ENCODE measurements around the gene ARHGEF10L. TPM values are rescaled to one million over a fixed set of nuclear protein-coding genes. Genes with fewer than 3 reads are reported as not detected.

Gene ARHGEF10L
- total RNA-seq, 1 donor from 2014 or later: 33.1 TPM

DNA sequence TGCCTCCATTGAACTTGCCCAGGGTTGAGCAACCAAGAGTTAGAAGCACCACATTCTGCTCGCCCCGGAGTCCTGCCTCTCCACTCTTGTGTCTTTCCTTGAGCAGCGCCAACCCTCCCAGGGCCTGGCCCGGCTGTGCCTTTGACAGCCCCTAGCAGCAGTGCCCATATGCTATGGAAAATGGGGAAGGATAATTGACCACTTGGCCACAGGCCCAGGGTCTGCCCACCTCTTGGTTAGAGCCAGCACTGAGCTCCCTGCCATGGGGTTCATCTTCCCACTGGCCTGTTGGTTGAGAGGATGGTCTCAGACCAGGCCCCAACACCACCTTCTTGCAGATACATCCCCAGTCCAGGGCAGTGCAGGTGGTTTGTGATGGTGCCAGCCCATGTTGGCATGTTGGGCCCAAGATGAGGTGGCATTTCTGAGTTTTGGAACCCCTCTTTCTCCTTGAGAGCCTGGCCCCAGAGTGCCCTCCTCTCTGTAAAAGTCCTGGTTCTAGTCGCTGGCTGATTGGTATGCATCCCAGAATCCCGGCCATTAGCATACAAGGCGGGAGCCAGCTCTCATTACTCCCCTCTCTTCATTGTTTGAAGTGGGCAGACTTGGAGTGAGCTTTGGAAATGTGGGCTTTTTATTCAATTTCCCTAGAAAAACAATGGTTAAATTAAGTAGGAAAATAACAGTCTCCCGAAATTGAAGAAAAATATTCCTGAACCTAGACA lies 7.6 kb downstream of the ARHGEF10L start:
- Mint-ChIP-seq H3K36me3 (peaks cover 3% of the 10 kb centered on the region), H3K4me1 (peaks cover 27% of the 10 kb centered on the region), H3K9me3 (peaks cover 3% of the 10 kb centered on the region), H3K27ac (no peak overlapping the region), H3K4me3 (no peak overlapping the region), H3K27me3 (ENCODE audit: low read depth) (no peaks in the 10 kb centered on the region)
- DNase-seq (ENCODE audit: low spot score in 2 of 2, unreplicated experiment in 2 of 2): no peak
- TF ChIP-seq CTCF (IDR thresholded peaks at IDR 0.05; ENCODE audit: unreplicated experiment): no peak

DNA sequence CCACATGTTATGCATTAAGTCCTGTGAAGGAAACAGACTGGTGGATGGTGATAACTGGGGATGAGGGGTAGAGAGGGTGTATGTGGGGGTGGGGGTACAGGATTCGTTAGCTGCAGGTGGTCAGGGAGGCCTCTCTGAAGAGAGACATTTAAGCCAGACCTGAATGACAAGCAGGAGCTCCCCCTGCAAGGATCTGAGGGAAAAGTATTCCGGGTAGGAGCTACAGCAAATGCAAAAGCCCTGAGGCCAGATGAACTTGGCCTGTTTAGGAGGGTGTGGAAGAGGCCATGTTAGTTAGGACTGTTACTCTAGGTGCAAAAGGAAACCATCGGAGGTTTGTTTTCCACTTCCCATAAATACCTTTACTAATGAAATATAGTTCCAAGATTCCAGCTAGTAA lies 9.9 kb downstream of the ARHGEF10L start:
- peaks cover 31% of the 10 kb centered on the region for H3K4me1 Mint-ChIP-seq
- peaks cover 3% of the 10 kb centered on the region for H3K36me3 Mint-ChIP-seq
- no peak overlapping the region for H3K27ac Mint-ChIP-seq
- no peak overlapping the region for H3K4me3 Mint-ChIP-seq
- H3K27me3 Mint-ChIP-seq (ENCODE audit: low read depth): no peaks in the 10 kb centered on the region
- H3K9me3 Mint-ChIP-seq: peaks cover 3% of the 10 kb centered on the region
- TF ChIP-seq CTCF (IDR thresholded peaks at IDR 0.05; ENCODE audit: unreplicated experiment): no peak
- DNase-seq (ENCODE audit: low spot score in 2 of 2, unreplicated experiment in 2 of 2): no peak

- Mint-ChIP-seq H3K27me3 (ENCODE audit: low read depth) (no peaks in the 10 kb centered on the region), H3K9me3 (no peaks in the 10 kb centered on the region), H3K36me3 (no peaks in the 10 kb centered on the region), H3K27ac (peak overlapping the region; percentile 89), H3K4me3 (no peak overlapping the region), H3K4me1 (peaks cover 26% of the 10 kb centered on the region)
- TF ChIP-seq CTCF (IDR thresholded peaks at IDR 0.05; ENCODE audit: unreplicated experiment): no peak
- no peak for DNase-seq (ENCODE audit: low spot score in 2 of 2, unreplicated experiment in 2 of 2)
Measured at GRCh38 chr1:17550729-17551584, 11.5 kb downstream of the ARHGEF10L start.

DNA sequence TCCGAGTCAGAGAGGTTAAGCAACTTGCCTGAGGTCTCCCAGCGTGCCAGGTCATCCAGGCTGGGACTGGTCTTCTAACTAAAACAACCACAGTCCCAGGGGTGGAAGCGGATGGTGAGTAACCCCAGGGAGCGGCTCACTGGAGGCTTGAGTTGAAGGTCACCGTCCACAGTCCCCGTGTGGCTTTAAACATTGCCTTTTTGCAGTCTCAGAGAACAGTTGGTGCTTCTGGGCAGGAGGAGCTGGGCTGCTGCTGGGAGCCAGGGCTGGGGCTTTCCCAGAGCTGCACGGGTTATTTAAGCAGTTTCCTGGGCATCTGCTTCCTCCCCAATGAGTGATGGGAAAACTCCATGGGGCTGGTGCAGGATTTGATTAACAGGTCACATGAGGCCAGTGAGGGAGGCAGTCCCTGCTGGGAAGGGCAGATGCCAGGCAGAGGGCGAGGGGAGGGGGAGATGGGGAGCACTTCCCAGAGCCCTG lies 12.3 kb downstream of the ARHGEF10L start:
- Mint-ChIP-seq H3K4me3 (no peak overlapping the region), H3K4me1 (peaks cover 25% of the 10 kb centered on the region), H3K27me3 (ENCODE audit: low read depth) (no peaks in the 10 kb centered on the region), H3K36me3 (no peaks in the 10 kb centered on the region), H3K27ac (peak overlapping the region; percentile 89), H3K9me3 (no peaks in the 10 kb centered on the region)
- TF ChIP-seq CTCF (IDR thresholded peaks at IDR 0.05; ENCODE audit: unreplicated experiment): no peak
- no peak for DNase-seq (ENCODE audit: low spot score in 2 of 2, unreplicated experiment in 2 of 2)

GRCh38 chr1:17553975-17554700 lies 14.6 kb downstream of the ARHGEF10L start:
- H3K4me1 Mint-ChIP-seq: peaks cover 25% of the 10 kb centered on the region
- no peak overlapping the region for H3K4me3 Mint-ChIP-seq
- H3K27me3 Mint-ChIP-seq (ENCODE audit: low read depth): no peaks in the 10 kb centered on the region
- no peak for TF ChIP-seq CTCF (IDR thresholded peaks at IDR 0.05; ENCODE audit: unreplicated experiment)
- H3K9me3 Mint-ChIP-seq: no peaks in the 10 kb centered on the region
- H3K36me3 Mint-ChIP-seq: no peaks in the 10 kb centered on the region
- no peak for DNase-seq (ENCODE audit: low spot score in 2 of 2, unreplicated experiment in 2 of 2)
- H3K27ac Mint-ChIP-seq: peak overlapping the region; percentile 85
